ENCODE results near the gene YBEY.

DNA sequence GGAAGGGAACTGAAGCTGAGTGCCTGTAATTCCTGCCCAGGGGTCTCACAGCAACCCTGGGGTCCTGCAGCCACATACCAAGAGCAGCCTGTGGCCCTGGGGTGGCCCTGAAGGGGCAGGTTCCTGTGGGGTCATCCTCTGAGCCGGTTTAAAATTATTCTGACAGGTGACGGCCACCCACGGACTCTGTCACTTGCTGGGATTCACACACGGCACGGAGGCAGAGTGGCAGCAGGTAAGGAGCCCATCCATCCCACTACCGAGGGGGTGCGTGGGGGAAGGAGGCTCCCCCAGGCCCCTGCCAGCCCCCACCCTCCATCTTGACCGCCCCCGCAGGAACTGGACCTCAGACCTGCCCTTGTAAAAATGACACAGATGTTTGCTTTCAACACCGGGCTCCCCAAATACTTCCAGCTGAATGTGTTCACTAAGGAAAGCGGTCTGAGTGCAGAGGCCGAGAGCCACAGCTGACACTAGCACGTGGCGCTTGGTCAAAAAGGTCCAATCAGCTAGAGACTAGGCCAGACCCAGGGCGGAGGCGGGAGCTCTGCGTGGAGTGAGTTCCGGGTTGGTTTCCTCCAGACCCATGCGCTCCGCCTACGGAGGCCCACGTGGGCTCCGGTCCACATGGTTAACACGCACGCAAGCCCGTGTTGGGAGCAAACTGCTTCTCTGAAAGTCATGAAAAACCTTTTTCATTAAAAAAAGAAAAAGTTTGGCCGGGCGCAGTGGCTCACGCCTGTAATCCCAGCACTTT, 10.0 kb downstream of the YBEY start:
- TF ChIP-seq CTCF (conservative IDR thresholded peaks at IDR 0.05 in 1 of 2, IDR thresholded peaks at IDR 0.05 in 1 of 2; ENCODE audit: extremely low read depth in 1 of 2, insufficient read depth in 1 of 2, low read depth in 1 of 2, low read length in 2 of 2) (no peak), EZH2 (IDR thresholded peaks at IDR 0.05; ENCODE audit: borderline replicate concordance, low read length) (no peak)
